ENCODE data around the gene ANKRD35.
A peak's percentile ranks its signal among the peaks of the same experiment; 100 is the strongest.
"Not testable (repeated sequence)": the region's sequence is repeated elsewhere in the genome, so short reads cannot be mapped to it uniquely, and the experiment has no call there.

The ANKRD35 gene

DNA sequence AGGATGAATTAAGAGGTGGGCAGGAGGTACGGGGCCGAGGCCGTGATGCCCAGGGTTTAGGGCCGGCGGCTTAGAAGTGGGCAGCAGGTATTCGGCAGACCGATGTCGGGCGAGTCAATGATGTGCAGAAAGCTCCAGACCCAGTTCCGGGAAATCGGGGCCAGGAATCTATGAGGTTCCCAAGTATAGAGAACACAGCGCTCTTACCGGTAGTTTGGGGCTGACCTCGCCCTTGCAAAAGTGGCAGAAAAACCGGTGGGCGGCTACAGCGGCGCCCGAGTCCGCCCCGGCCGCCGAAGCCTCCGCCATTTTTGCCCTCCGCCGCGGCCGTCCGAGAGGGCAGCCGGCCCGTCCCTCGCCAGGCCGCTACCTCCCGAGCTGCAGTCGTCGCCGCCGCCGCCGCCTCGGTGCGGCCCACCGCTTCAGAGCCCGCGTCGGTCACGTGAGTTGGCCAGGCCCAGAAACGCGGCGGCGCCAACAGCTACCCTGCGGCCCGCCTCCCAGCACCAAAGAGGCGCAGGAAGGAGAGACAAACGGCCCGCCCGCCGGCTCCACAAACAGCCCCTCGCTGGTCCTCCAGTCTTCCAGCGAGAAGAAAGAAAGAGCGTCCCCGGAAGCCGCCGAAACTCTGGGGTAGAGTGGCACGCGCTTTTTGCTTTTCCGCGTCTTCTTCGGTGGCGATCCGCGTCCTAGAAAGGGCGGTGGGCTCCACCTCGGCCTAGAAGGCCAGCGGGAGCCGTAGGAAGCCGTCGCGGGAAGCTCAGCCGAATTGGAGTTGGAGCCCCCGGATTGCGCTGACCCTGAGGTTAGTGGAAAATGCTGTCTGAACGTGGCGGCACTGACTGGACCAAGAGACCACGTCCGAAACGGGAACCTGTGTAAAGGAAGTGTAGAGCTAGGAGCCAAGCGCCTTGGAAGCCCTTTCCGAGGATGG, 61.8 kb downstream of the ANKRD35 start, which contains the start of the genes POLR3C and RNF115:
TSS of gene POLR3C (plus strand) at position 636 of the 934 bp plus-strand sequence. CDS start 1,577 bp downstream, outside the sequence.
TSS of gene RNF115 (minus strand) at position 531 of the 934 bp plus-strand sequence. CDS start at position 309, 222 bp downstream.
- DNase-seq (ENCODE audit: insufficient read length, low spot score) (peak; percentile 79), FAIRE-seq (peak; percentile 56)
- TF ChIP-seq POLR2A (IDR thresholded peaks at IDR 0.05; ENCODE audit: low read depth, low read length) (peak; percentile 81; the same call in 1 of the 2 replicates), POU2F2 (IDR thresholded peaks at IDR 0.05; ENCODE audit: low read depth, low read length) (no peak), TAF1 (IDR thresholded peaks at IDR 0.05; ENCODE audit: low read depth, low read length) (peak; percentile 92), POLR2AphosphoS5 (IDR thresholded peaks at IDR 0.05; ENCODE audit: low read depth, low read length) (peak; percentile 70; the same call in 1 of the 2 replicates), SPI1 (IDR thresholded peaks at IDR 0.05; ENCODE audit: low read depth, low read length) (no peak), PAX5 (IDR thresholded peaks at IDR 0.05; ENCODE audit: insufficient read depth, low read length, severe bottlenecking) (no peak)

DNA sequence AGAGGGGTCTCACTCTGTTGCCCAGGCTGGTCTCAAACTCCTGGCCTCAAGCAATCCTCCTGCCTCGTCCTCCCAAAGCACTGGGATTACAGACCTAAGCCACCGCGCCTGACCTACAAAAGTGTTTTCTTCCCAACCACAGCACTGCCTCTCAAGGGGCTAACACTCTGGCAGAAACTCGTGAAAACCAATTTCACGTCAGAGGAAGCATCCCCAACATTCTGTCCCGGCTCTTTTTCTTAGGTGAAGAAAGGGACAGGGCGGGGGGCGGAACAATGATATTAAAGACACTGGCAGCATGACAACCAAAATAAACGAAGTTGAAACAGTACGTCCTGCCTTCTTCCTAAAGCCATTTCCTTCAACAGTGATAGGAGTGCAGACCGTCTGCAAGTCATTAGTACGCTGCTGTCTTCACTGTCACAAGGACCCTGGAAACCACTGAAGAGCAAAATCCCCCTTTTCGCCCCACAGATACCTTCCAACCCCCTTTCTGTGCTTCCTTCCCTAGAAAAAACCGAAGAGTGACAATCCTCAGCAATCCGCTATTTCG, 62.8 kb downstream of the ANKRD35 start:
- not testable (repeated sequence) for DNase-seq (ENCODE audit: insufficient read length, low spot score); FAIRE-seq

DNA sequence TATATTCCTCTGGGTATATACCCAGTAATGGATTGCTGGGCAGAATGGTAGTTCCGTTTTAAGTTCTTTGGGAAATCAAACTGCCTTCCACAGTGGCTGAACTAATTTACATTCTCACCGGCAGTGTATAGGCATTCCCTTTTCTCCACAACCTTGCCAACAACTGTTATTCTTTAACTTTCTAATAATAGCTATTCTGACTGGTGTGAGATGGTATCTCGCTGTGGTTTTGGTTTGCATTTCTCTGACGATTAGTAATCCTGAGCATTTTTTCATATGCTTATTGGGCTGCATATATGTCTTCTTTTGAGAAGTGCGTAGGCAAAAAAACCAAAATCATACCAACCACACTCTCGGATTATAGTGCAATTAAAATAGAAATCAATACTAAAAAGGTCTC, 67.6 kb downstream of the ANKRD35 start:
- DNase-seq (ENCODE audit: insufficient read length, low spot score), result not testable (repeated sequence)

More for the DNA sequence above, 67.6 kb downstream of the ANKRD35 start:
- FAIRE-seq, result not testable (repeated sequence)
